Astrocyte (in vitro differentiated cells and primary cell): ENCODE data around the gene OR2Z1. TPM values are rescaled to one million over a fixed set of nuclear protein-coding genes. Genes with fewer than 3 reads are reported as not detected.

Experiments
- DNase-seq: peaks from one replicate; pipeline ENCODE4 v3.0.0-alpha.2; 2010; ENCODE audit warnings: low read depth
- FAIRE-seq: peaks from 2 replicates; lab custom pipeline; 2011; peaks lifted over from hg19 to GRCh38; lab: Jason Lieb, UNC
- H2AFZ ChIP-seq: 2 replicates; pipeline ENCODE4 v1.6.0; 2012; ENCODE audit warnings: low read depth, low read length, inconsistent platforms
- H3K27ac ChIP-seq: 2 replicates; pipeline ENCODE4 v1.5.1; 2011; ENCODE audit warnings: low read depth, low read length, inconsistent platforms
- H3K27me3 ChIP-seq: 2 replicates; pipeline ENCODE4 v1.6.0; 2011; ENCODE audit warnings: low read length, inconsistent platforms; ENCODE audit not compliant: insufficient read depth
- H3K36me3 ChIP-seq: 2 replicates; pipeline ENCODE4 v1.5.1; 2011; ENCODE audit warnings: low read length, inconsistent platforms; ENCODE audit not compliant: insufficient read depth
- H3K4me1 ChIP-seq: 2 replicates; pipeline ENCODE4 v1.5.1; 2011; ENCODE audit warnings: low read length, inconsistent platforms; ENCODE audit not compliant: insufficient read depth
- H3K4me2 ChIP-seq: 2 replicates; pipeline ENCODE4 v1.6.0; 2012; ENCODE audit warnings: low read length, inconsistent platforms
- H3K4me3 ChIP-seq: 2 replicates; pipeline ENCODE4 v1.5.1; 2011; ENCODE audit warnings: low read depth, mild to moderate bottlenecking, low read length, inconsistent platforms; ENCODE audit not compliant: insufficient read depth
- H3K79me2 ChIP-seq: 2 replicates; pipeline ENCODE4 v1.6.0; 2012; ENCODE audit warnings: mild to moderate bottlenecking, low read length, inconsistent platforms; ENCODE audit not compliant: insufficient read depth
- H3K9ac ChIP-seq: 2 replicates; pipeline ENCODE4 v1.6.0; 2012; ENCODE audit warnings: mild to moderate bottlenecking, low read length, inconsistent platforms
- H3K9me3 ChIP-seq: 2 replicates; pipeline ENCODE4 v1.5.1; 2012; ENCODE audit warnings: low read depth, mild to moderate bottlenecking, low read length, inconsistent platforms; ENCODE audit not compliant: insufficient read depth
- H4K20me1 ChIP-seq: 2 replicates; pipeline ENCODE4 v1.6.0; 2012; ENCODE audit warnings: low read length, inconsistent platforms; ENCODE audit not compliant: insufficient read depth
- H3K27ac Mint-ChIP-seq: one replicate; pipeline ENCODE4 v1.8.0; 2021; ENCODE audit warnings: mild to moderate bottlenecking, mixed read lengths; ENCODE audit not compliant: unreplicated experiment
- H3K27me3 Mint-ChIP-seq: one replicate; pipeline ENCODE4 v1.8.0; 2021; ENCODE audit warnings: low read depth, mixed read lengths; ENCODE audit not compliant: unreplicated experiment
- H3K36me3 Mint-ChIP-seq: one replicate; pipeline ENCODE4 v1.8.0; 2021; ENCODE audit warnings: low read depth, mixed read lengths; ENCODE audit not compliant: unreplicated experiment
- H3K4me1 Mint-ChIP-seq: one replicate; pipeline ENCODE4 v1.8.0; 2021; ENCODE audit warnings: low read depth, mixed read lengths; ENCODE audit not compliant: unreplicated experiment
- H3K4me3 Mint-ChIP-seq: one replicate; pipeline ENCODE4 v1.8.0; 2021; ENCODE audit warnings: mild to moderate bottlenecking, moderate library complexity, mixed read lengths; ENCODE audit not compliant: unreplicated experiment
- H3K9me3 Mint-ChIP-seq: one replicate; pipeline ENCODE4 v1.8.0; 2021; ENCODE audit warnings: mild to moderate bottlenecking, mixed read lengths; ENCODE audit not compliant: unreplicated experiment
- CTCF ChIP-seq: IDR thresholded peaks from 2 replicates; pipeline ENCODE4 v1.5.1; 2011; ENCODE audit warnings: low read depth, mild to moderate bottlenecking, inconsistent platforms, low read length, moderate library complexity; ENCODE audit not compliant: insufficient read depth
- EZH2 ChIP-seq: IDR thresholded peaks from 2 replicates; pipeline ENCODE4 v1.6.1; 2012; ENCODE audit warnings: mild to moderate bottlenecking, low read length, inconsistent platforms; ENCODE audit not compliant: insufficient read depth
- total RNA-seq: library from RNA; stranded (reverse); gene quantifications from 2 replicates; pipeline ENCODE4 v1.2.1, GENCODE V29; 2021

OR2Z1 gene
- total RNA-seq, 1 donor from 2014 or later = not detected

- H3K27ac Mint-ChIP-seq = no peak overlapping the region
- Histone ChIP-seq H4K20me1 (no peaks in the 10 kb centered on the region), H3K79me2 (no peaks in the 10 kb centered on the region), H3K4me3 (no peak overlapping the region), H3K9me3 (peaks cover 10% of the 10 kb centered on the region), H3K27me3 (no peaks in the 10 kb centered on the region), H3K4me2 (no peak overlapping the region), H3K27ac (no peak overlapping the region), H3K36me3 (no peaks in the 10 kb centered on the region), H3K9ac (no peak overlapping the region), H2AFZ (no peak overlapping the region), H3K4me1 (no peaks in the 10 kb centered on the region)
- H3K4me3 Mint-ChIP-seq = no peak overlapping the region
- H3K9me3 Mint-ChIP-seq = peaks cover 13% of the 10 kb centered on the region
- H3K36me3 Mint-ChIP-seq = no peaks in the 10 kb centered on the region
- H3K4me1 Mint-ChIP-seq = no peaks in the 10 kb centered on the region
- no peak for DNase-seq
- H3K27me3 Mint-ChIP-seq = no peaks in the 10 kb centered on the region
- TF ChIP-seq EZH2 (no peak), CTCF (no peak)
- no peak for FAIRE-seq
Observed at GRCh38 chr19:8678244-8678807, 43.1 kb upstream of the OR2Z1 start.

DNA sequence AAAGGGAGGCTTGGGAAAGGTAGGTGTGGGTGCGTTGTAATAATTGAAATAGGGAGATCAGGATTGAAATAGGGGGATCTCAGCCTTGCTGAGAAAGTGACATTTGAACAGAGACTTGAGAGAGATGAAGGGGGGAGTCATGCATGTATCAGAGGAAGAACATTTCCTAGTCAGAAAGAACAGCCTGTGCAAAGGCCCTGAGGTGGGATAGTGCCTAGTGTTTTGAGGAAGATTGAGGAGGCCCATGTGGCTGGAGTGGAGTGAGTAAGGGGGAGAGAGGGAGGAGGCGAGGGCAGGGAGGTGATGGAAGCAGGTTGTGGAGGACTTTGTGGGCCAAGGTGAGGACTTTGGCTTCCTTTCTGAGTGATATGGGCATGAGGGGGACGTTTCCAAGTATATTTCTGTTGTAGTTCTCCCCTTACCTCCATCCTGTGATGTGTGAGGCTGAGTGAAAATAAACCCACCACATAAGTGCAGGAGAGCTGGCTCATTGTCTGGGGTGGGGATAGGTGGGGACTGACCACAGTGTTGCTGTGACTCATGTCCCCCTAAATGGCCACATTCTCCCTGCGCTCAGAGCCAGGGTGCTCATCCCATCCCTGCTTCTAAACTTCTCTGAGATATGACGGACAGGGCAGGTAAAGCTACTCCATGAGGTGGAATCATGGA lies 40.6 kb upstream of the OR2Z1 start:
- Histone ChIP-seq H3K79me2 (no peaks in the 10 kb centered on the region), H3K4me3 (no peak overlapping the region), H3K9ac (no peak overlapping the region), H4K20me1 (no peaks in the 10 kb centered on the region), H3K27me3 (no peaks in the 10 kb centered on the region), H2AFZ (no peak overlapping the region), H3K4me2 (no peak overlapping the region), H3K27ac (no peak overlapping the region), H3K36me3 (no peaks in the 10 kb centered on the region), H3K4me1 (no peaks in the 10 kb centered on the region), H3K9me3 (peaks cover 10% of the 10 kb centered on the region)
- Mint-ChIP-seq H3K36me3 (no peaks in the 10 kb centered on the region), H3K9me3 (peaks cover 25% of the 10 kb centered on the region), H3K4me1 (no peaks in the 10 kb centered on the region), H3K27ac (no peak overlapping the region), H3K4me3 (no peak overlapping the region), H3K27me3 (no peaks in the 10 kb centered on the region)
- DNase-seq (no peak), FAIRE-seq (no peak)
- TF ChIP-seq CTCF (no peak), EZH2 (no peak)
